B cell (primary cell): Measurements from ENCODE around the gene SLC15A2. TPM values are rescaled to one million over a fixed set of nuclear protein-coding genes. Genes with fewer than 3 reads are reported as not detected.

Experiments used
- ATAC-seq: fragments of 200-7000 bp; cut with Tn5 transposase; one replicate; pipeline ENCODE4 v1.10.0; 2021; ENCODE audit warnings: low read depth, mild to moderate bottlenecking, moderate number of reproducible peaks, moderate library complexity
- CTCF ChIA-PET: fragments of 350-600 bp; sonication (Branson Sonifier 250); formaldehyde crosslinking; loops from one replicate; lab custom pipeline; 2021; ENCODE audit warnings: antibody characterized with exemption, inconsistent platforms; lab: Charles Lee
- POLR2A ChIA-PET: fragments of 350-600 bp; sonication (Branson Sonifier 250); formaldehyde crosslinking; loops from one replicate; lab custom pipeline; 2021; ENCODE audit warnings: antibody characterized with exemption; lab: Charles Lee
- DNase-seq: peaks from one replicate; pipeline ENCODE4 v3.0.0; 2013
- H2AFZ ChIP-seq: 2 replicates; pipeline ENCODE4 v1.6.1; 2012; ENCODE audit warnings: mild to moderate bottlenecking, low read depth, low read length; ENCODE audit not compliant: insufficient read depth, poor library complexity, severe bottlenecking
- H3K27ac ChIP-seq, 2 donors: 1 replicate in 1 of 2; 2 replicates in 1 of 2; pipeline ENCODE4 v1.5.1; 2012 to 2013; ENCODE audit warnings: low read length in 2 of 2, mild to moderate bottlenecking in 2 of 2, moderate library complexity in 1 of 2
- H3K27me3 ChIP-seq, 4 experiments: fragments of 200-600 bp in 1 of 4; sonication (generic) in 1 of 4; replicated peaks in 1 of 4; 1 replicate in 2 of 4; 2 replicates in 2 of 4; pipeline versions ENCODE4 v1.6.1 to v1.7.0; 2013 to 2016; ENCODE audit warnings: low read length in 3 of 4, mild to moderate bottlenecking in 2 of 4, mixed read lengths in 1 of 4, moderate library complexity in 1 of 4; ENCODE audit not compliant: insufficient read depth in 4 of 4, control insufficient read depth in 3 of 4; ENCODE audit errors: control extremely low read depth in 1 of 4
- H3K36me3 ChIP-seq, 2 experiments: replicated peaks in 1 of 2; 1 replicate in 1 of 2; 2 replicates in 1 of 2; pipeline versions ENCODE4 v1.6.1 to v1.7.1; 2013; ENCODE audit warnings: low read length in 1 of 2; ENCODE audit not compliant: insufficient read depth in 2 of 2, control insufficient read depth in 1 of 2; ENCODE audit errors: control extremely low read depth in 1 of 2, extremely low read depth in 1 of 2
- H3K4me1 ChIP-seq, 2 donors: fragments of 200-600 bp in 1 of 2; sonication (generic) in 1 of 2; 1 replicate in 1 of 2; 2 replicates in 1 of 2; pipeline versions ENCODE4 v1.5.1 to v1.6.1; 2013 to 2017; ENCODE audit warnings: low read length in 2 of 2; ENCODE audit not compliant: control insufficient read depth in 2 of 2, insufficient read depth in 2 of 2
- H3K4me2 ChIP-seq: replicated peaks from 2 replicates; pipeline ENCODE3; 2012; ENCODE audit warnings: mild to moderate bottlenecking, low read depth, low read length; ENCODE audit not compliant: poor library complexity, severe bottlenecking
- H3K4me3 ChIP-seq, 5 experiments: fragments of 200-600 bp in 1 of 5; sonication (generic) in 1 of 5; 1 replicate in 3 of 5; 2 replicates in 2 of 5; pipeline versions ENCODE4 v1.5.1 to v1.7.0; 2011 to 2016; ENCODE audit warnings: low read length in 4 of 5, mild to moderate bottlenecking in 4 of 5, low read depth in 2 of 5, control low read depth in 1 of 5, moderate library complexity in 1 of 5; ENCODE audit not compliant: insufficient read depth in 1 of 5; ENCODE audit errors: control extremely low read depth in 1 of 5, extremely low read depth in 1 of 5
- H3K79me2 ChIP-seq: fragments of 200-600 bp; sonication (generic); one replicate; pipeline ENCODE4 v1.6.0; 2016; ENCODE audit warnings: low read length; ENCODE audit not compliant: control insufficient read depth, insufficient read depth
- H3K9ac ChIP-seq: fragments of 200-600 bp; sonication (generic); 2 replicates; pipeline ENCODE4 v1.6.1; 2017; ENCODE audit warnings: mild to moderate bottlenecking, low read length, moderate library complexity
- H3K9me3 ChIP-seq, 3 donors: one replicate each; pipeline versions ENCODE4 v1.6.1 to v1.7.1; 2013; ENCODE audit warnings: low read length in 2 of 3; ENCODE audit not compliant: control insufficient read depth in 2 of 3, insufficient read depth in 1 of 3; ENCODE audit errors: control extremely low read depth in 1 of 3
- H4K20me1 ChIP-seq: 2 replicates; pipeline ENCODE4 v1.6.0; 2012; ENCODE audit warnings: mild to moderate bottlenecking, low read length; ENCODE audit not compliant: insufficient read depth, control insufficient read depth, poor library complexity, severe bottlenecking
- H3K27ac Mint-ChIP-seq: one replicate; pipeline ENCODE4 v1.8.0; 2021; ENCODE audit warnings: mixed read lengths
- H3K27me3 Mint-ChIP-seq: one replicate; pipeline ENCODE4 v1.8.0; 2021; ENCODE audit warnings: mixed read lengths
- H3K4me1 Mint-ChIP-seq: one replicate; pipeline ENCODE4 v1.8.0; 2021; ENCODE audit warnings: mixed read lengths
- H3K4me3 Mint-ChIP-seq: one replicate; pipeline ENCODE4 v1.8.0; 2021; ENCODE audit warnings: mixed read lengths
- H3K9me3 Mint-ChIP-seq: one replicate; pipeline ENCODE4 v1.8.0; 2022; ENCODE audit warnings: mixed read lengths; ENCODE audit not compliant: insufficient read depth
- EZH2 ChIP-seq: IDR thresholded peaks from 2 replicates; pipeline ENCODE4 v1.6.1; 2012; ENCODE audit warnings: borderline replicate concordance, low read depth, mild to moderate bottlenecking, moderate library complexity, low read length; ENCODE audit not compliant: insufficient read depth, poor library complexity, severe bottlenecking
- WGBS: methylation state at CpG from one replicate; pipeline ENCODE4 v1.1.5; 2013; ENCODE audit warnings: missing lambda C conversion rate; ENCODE audit not compliant: insufficient coverage; 5-methylcytosine and 5-hydroxymethylcytosine counted together
- intact Hi-C: fragments of 100-400 bp; cut with micrococcal nuclease; formaldehyde crosslinking; loops from one replicate; pipeline ENCODE4 v1.10.0; 2022
- polyA minus RNA-seq: library from RNA; depleted of rRNA, polyadenylated mRNA; stranded (reverse); fragments of >200 nt; gene quantifications from 2 replicates; pipeline ENCODE4 v1.2.3, GENCODE V29; 2012
- polyA plus RNA-seq: library from polyadenylated mRNA; depleted of rRNA; stranded (reverse); fragments of >200 nt; gene quantifications from 2 replicates; pipeline ENCODE4 v1.2.3, GENCODE V29; 2012
- total RNA-seq, 2 donors: library from RNA; stranded (reverse); fragments of 120-200 nt in 1 of 2; gene quantifications; 1 replicate in 1 of 2; 2 replicates in 1 of 2; pipeline versions ENCODE4 v1.2.3 to v1.2.4, GENCODE V29; 2013 to 2022
- TF ChIP-seq, protein P1 (sequence below): fragments of 200-600 bp; IDR thresholded peaks from one replicate; pipeline ENCODE4 v1.8.0; 2022; ENCODE audit warnings: antibody characterized with exemption, mild to moderate bottlenecking

The SLC15A2 gene
- total RNA-seq (13.1 and 14.4 TPM in 2 replicates), polyA plus RNA-seq (16.9 and 18.2 TPM in 2 replicates), polyA minus RNA-seq (4.9 and 12.6 TPM in 2 replicates)
- total RNA-seq (2013) = 20.9 TPM

- H3K27ac Mint-ChIP-seq = peak within 1 kb of the TSS; percentile 15
- H3K4me2 ChIP-seq = no peak within 1 kb of the TSS
- peaks cover 4% of the 10 kb centered on the region for H3K79me2 ChIP-seq
- H4K20me1 ChIP-seq = no peaks in the 10 kb centered on the region
- ChIA-PET CTCF (interaction anchor here (1.3 kb wide), 1 partner anchor 11 kb away, joined by 3 read pairs; no protein-coding TSS in a partner anchor), POLR2A (no interaction called here)
- H3K27me3 ChIP-seq = no peaks in the 10 kb centered on the region
- no peaks in the 10 kb centered on the region for H3K27me3 Mint-ChIP-seq
- H3K9me3 Mint-ChIP-seq = no peaks in the 10 kb centered on the region
- H2AFZ ChIP-seq = no peak within 1 kb of the TSS
- H3K4me1 ChIP-seq = no peaks in the 10 kb centered on the region
- DNase-seq = no peak
- no peaks in the 10 kb centered on the region for H3K4me1 Mint-ChIP-seq
- H3K27ac ChIP-seq = no peak within 1 kb of the TSS
- ATAC-seq = no peak
- WGBS = 100% methylated on average over 2 of the region's 3 CpGs
- H3K36me3 ChIP-seq = peaks cover 3 to 43% of the 10 kb centered on the region in 2 experiments
- H3K4me3 Mint-ChIP-seq = no peak within 1 kb of the TSS
- no peaks in the 10 kb centered on the region for H3K9me3 ChIP-seq
- no peak within 1 kb of the TSS for H3K9ac ChIP-seq
- intact Hi-C loops = no loop called here
- H3K4me3 ChIP-seq = no peak within 1 kb of the TSS
- no peak for TF ChIP-seq EZH2
These were observed at the start of gene SLC15A2 for GRCh38 chr3:121894301-121894990. TSS of gene SLC15A2 (plus strand) at chr3:121894401. CDS start at chr3:121894477, 76 bp downstream.

DNA sequence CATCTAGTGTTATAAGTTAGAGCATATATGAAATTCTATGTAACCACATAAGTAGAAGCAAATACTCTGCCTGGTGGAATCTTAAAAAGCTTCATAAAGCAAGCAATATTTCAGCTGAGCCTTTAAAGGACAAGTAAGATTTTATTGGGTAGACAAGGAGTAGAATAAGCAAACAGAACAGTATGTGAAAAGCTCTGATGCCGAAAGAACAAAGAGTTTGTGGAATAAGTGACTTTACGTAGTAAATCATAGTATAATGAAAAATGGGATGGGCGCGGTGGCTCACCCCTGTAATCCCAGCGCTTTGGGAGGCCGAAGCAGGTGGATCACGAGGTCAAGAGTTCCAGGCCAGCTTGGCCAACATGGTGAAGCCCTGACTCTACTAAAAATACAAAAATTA lies 49.3 kb upstream of the SLC15A2 start:
- intact Hi-C loops = no loop called here
- H4K20me1 ChIP-seq = peaks cover 5% of the 10 kb centered on the region
- POLR2A ChIA-PET = no interaction called here
- peaks cover 0 to 2% (median 0%) of the 10 kb centered on the region in 3 donors for H3K9me3 ChIP-seq
- no peak for ATAC-seq
- CTCF ChIA-PET = no interaction called here
- peaks cover 0 to 8% of the 10 kb centered on the region in 2 donors for H3K4me1 ChIP-seq
- no peak overlapping the region for H3K4me3 ChIP-seq
- peak overlapping the region; percentile 66 for H3K27ac Mint-ChIP-seq
- TF ChIP-seq EZH2 = no peak
- TF ChIP-seq, protein P1, sequence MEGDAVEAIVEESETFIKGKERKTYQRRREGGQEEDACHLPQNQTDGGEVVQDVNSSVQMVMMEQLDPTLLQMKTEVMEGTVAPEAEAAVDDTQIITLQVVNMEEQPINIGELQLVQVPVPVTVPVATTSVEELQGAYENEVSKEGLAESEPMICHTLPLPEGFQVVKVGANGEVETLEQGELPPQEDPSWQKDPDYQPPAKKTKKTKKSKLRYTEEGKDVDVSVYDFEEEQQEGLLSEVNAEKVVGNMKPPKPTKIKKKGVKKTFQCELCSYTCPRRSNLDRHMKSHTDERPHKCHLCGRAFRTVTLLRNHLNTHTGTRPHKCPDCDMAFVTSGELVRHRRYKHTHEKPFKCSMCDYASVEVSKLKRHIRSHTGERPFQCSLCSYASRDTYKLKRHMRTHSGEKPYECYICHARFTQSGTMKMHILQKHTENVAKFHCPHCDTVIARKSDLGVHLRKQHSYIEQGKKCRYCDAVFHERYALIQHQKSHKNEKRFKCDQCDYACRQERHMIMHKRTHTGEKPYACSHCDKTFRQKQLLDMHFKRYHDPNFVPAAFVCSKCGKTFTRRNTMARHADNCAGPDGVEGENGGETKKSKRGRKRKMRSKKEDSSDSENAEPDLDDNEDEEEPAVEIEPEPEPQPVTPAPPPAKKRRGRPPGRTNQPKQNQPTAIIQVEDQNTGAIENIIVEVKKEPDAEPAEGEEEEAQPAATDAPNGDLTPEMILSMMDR = no peak
- no peak for DNase-seq
- no peaks in the 10 kb centered on the region for H3K9me3 Mint-ChIP-seq
- no peak overlapping the region for H3K4me3 Mint-ChIP-seq
- 100% methylated on average over 3 of the region's 7 CpGs for WGBS
- peak overlapping the region in 1 of 2 donors; percentile 25 for H3K27ac ChIP-seq
- H2AFZ ChIP-seq = no peak overlapping the region
- H3K9ac ChIP-seq = no peak overlapping the region
- peaks cover 6 to 28% of the 10 kb centered on the region in 2 experiments for H3K36me3 ChIP-seq
- no peaks in the 10 kb centered on the region for H3K27me3 ChIP-seq
- peaks cover 38% of the 10 kb centered on the region for H3K4me1 Mint-ChIP-seq
- H3K79me2 ChIP-seq = peaks cover 89% of the 10 kb centered on the region
- H3K27me3 Mint-ChIP-seq = no peaks in the 10 kb centered on the region
- no peak overlapping the region for H3K4me2 ChIP-seq
